GM18508 (cell line): ENCODE measurements around the gene RAB40A.

Source experiments
- ATAC-seq: cut with Tn5 transposase; IDR thresholded peaks from one replicate; pipeline ENCODE4 v1.9.1; 2021; ENCODE audit warnings: moderate number of reproducible peaks; ENCODE audit not compliant: insufficient read depth, unreplicated experiment

RAB40A gene, protein sequence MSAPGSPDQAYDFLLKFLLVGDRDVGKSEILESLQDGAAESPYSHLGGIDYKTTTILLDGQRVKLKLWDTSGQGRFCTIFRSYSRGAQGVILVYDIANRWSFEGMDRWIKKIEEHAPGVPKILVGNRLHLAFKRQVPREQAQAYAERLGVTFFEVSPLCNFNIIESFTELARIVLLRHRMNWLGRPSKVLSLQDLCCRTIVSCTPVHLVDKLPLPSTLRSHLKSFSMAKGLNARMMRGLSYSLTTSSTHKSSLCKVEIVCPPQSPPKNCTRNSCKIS

DNA sequence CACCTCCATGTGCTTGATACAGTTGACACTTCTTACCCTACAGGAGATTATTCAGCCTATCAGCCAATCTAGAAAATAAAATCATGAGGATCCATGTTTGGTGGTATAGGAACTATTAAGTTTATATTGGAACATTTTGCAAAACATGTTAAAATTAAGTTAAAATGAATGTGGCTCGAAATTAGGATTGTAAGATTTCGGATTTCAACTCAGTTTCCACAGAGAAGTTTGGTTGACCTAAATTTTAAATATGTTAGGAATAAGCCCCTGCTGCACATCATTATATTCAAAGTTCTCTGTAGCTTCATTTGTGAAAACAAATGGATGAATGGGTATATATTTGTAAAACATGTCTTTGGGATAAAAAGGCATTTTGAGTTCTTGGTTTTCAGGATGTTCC is at the start of gene RAB40A:
RAB40A (minus strand) TSS at position 101 of the 400 bp plus-strand sequence. CDS start 18,733 bp downstream, outside the sequence.
- no peak for ATAC-seq

DNA sequence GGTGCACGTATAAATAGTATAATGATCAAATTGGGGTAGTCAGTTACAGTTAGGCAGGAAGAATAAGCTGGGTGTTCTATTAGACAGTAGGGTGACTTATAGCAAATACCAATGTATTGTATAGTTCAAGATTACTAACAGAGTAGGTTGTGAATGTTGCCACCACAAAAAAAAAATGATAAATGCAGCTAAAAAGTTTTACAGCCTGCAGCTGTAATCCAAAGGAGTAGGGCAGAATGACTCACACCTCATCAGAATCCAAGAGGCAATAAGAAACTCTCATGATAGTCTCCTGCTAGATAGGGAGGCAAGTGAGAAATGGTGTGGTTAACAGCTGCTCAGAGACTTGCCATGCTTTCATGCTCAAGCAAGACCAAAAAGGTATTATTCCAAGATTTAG is 46.5 kb upstream of the RAB40A start:
- no peak for ATAC-seq

DNA sequence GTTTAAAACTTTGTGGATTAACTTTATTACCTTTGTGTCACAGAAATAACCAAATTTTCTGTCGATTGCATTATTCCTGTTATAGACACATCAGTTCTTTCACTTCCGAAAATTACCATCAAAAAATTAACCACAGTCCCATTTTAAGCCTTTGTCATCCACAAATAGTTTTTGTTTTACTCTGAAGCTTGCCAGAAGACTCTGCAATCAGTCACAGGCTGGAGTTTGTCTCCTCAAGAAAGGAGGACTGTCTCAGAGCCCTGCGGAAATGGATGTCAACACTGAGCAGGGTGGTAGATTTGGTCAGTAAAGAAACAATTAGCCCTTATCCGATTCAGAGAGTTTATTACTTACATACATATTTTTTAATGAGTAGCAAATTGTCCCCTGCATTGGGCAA is 45.9 kb upstream of the RAB40A start:
- peak; percentile 62 for ATAC-seq

DNA sequence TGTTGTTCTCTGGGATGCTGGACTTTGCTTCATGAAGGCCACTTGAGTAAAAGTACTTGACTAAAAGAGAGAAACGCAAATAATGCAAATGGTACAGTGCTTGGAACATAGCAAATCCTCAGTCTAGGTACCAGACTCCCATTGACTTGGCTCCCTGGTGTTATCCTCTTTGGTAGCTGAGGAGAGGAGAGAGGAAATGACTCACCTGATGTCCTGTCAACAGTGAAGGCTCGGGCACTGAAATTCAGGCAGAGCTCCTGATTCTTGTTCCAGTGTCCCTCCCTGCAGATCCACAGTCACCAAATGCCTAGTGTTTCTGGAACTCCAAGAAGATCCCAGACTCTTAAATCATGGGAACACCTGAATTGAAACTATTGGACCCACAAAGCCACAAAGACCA is 43.5 kb upstream of the RAB40A start:
- ATAC-seq: no peak

DNA sequence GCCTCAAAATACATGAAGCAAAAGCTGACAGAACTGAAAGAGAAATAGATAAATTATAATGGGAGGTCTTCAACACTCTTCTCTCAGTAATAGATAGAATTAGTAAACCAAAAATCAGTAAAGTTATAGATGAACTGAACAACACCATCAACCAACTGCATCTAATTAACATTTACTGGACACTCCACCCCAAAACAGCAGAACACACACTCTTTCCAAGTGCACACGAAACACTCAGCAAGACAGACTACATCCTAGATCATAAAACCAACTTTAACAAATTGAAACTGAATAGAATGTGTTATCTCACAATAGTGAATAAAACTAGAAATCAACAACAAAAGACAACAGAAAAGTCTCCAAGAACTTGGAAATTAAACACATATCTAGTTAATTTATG is 41.0 kb upstream of the RAB40A start:
- ATAC-seq: no peak

DNA sequence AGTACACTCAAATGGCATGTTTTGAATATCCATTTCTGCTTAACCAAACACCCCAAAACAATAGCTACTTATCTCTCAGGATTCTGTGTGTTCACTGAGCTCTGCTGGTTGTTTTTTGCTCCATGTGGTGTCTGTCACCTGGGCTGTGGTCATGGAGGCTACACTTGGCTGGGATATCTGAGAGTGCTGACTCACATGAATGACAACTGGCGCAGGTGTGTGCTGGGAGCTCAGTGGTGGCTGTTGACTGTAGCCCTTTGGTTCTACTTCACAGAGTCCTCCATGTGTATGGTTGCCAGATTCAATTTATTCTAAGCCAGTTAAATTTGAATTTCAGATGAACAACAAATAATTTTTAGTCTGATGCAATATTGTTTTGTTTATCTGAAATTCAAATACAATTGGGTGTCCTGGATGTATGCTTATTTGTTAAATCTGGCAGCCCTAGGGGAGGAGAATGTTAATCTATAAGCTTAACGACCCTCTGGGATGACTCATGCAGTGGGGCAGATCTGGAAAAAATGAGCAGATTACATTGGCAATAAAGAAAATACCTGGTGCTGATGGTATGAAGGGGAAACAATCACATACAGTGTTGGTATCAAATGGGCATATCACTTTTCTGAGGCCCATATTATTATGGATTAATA is 37.8 kb upstream of the RAB40A start:
- no peak for ATAC-seq

DNA sequence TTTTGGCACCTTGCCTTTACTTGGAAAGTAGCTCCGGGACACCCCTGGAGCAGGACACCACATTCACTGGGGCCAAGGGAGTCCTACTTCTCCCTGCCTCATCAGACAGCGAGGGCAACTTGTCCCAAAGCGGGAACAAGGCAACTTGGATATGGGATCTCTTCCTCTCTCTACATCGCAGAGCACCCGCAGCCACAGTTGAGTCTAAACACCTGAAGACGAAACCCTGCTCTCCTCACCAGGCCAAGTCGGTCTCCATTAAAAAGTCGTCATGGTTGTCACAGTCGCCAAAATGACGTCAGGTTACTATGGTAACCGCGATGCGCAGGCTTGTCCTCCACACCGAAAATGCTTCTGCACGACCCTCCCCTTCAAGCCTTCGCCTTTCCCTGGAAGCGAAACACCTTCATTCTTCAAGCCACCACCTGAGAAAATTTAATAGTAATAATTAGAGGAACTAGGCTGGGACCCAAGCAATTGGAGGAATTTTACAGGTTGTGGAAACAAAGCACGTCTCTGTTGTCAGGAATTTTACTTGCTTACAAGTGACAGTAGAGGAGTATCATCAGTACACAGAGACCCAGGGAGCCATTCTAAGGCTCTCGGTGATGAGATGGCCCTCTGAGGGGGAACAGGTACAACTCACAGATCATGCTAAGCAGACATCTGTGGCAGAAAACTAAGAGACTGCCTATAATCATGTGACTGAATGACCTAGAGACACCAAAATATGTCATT is 35.6 kb upstream of the RAB40A start:
- peak; percentile 66 for ATAC-seq

DNA sequence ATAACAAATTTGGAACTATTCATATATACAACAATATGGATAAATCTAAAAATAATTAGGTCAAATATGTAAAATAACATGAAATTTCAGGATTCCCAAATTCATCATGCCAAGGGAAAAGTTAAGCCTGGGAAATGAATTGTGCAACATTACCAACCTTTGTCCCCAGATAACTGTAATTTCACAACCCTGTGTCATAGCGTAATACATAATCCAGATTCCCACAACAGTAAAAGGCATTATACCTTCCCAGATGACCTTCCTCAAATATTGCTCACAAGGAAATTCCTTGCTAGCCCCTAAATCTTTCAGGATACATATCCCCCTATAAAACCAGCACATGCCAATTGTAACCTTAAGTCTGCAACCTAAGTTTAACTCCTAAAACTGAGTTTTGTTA is 32.9 kb upstream of the RAB40A start:
- no peak for ATAC-seq

DNA sequence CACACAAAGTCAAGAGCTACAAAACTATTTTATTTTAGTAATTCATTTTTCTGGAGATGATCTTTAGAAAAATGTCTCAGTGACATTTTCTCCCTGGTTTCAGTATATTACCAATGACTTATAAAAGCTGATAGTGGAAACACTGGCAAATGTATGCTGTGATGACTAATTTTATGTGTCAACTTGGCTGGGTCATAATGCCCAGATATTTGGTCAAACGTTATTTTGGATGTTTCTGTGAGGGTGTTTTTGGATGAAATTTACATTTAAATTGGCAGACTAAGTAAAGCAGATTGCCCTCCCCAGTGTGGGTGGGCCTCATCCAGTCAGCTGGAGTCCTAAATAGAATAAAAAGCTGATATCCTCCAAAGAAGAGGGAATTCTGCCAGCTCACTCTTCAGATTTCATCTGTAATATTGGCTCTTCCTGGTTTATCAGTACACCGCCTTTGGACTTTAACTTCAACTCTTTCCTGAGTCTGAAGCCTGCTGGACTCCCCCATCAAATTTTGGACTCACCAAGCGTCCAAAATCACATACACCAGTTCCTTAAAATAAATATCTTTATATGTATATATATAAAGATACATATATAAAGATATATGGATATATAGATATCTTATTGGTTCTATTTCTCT is 31.2 kb upstream of the RAB40A start:
- ATAC-seq: no peak

DNA sequence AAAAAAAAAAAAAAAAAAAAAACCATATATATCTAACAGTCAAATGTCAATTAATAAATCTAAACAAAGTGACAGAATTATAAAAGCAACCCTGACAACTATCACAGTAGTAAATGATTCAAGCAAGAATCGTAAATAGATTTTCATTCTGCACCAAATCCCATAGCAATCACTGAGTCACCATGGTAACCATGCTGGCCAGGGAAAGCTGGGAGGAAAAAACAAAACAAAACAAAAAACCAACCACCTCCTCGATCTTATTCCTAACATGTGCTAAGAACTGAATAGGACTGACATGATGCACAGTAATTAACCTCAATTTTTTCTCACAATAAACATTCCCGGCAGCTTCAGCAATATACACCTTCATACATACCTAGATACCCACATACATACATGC is 30.6 kb upstream of the RAB40A start:
- ATAC-seq: no peak

DNA sequence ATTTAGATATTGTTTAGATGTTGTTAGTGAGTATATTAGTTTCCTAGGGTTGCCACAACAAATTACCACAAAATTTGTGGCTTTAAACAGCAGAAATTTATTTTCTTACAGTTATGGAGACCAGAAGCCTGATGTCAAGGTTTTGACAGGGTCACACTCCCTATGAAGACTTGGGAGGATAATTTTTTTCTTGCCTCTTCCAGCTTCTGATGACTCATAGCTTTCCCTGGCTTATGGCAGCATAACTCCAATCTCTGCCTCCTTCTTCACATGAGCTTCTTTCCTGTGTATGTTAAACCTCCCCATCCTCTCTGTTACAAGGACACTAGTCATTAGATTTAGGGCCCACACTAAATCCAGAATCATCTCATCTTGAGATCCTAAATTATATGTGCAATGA is 20.9 kb upstream of the RAB40A start:
- ATAC-seq: no peak

DNA sequence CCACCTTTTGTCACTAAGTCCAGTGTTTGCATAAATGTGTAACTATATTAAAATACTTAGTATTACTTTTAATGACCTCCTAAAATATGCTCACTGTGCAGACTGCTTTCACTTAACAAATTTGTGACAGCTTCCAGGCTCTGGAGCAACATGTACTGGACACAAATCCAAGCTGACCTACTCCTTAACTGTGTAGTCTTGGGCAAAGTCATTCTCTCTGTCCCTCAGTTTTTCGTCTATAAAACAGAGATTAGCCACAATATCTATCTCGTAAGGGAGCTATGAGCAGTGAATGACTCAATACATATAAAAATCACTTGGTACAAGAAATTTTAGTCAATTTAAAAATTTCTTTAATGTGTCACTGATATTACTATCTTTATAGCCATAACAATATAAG is 20.4 kb upstream of the RAB40A start:
- ATAC-seq: no peak

DNA sequence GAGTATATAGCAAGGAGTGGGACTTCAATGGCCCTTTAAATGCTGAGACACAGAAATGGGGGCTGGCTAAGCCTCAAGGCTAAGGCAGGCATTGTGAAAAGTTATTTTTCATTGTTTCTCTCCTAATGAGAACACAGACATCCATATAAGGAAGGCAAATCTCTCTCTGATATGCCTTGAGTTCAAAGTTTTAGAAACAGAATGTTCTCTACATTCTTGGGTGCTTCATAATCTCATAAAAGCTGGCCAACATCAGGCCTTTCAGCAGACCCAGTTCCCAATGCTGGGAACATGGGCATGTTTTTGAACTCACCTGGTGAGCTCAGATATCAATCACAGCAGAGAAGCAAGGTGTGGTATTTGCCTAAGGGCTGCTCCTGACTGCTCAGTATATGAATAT is 19.4 kb upstream of the RAB40A start:
- no peak for ATAC-seq

DNA sequence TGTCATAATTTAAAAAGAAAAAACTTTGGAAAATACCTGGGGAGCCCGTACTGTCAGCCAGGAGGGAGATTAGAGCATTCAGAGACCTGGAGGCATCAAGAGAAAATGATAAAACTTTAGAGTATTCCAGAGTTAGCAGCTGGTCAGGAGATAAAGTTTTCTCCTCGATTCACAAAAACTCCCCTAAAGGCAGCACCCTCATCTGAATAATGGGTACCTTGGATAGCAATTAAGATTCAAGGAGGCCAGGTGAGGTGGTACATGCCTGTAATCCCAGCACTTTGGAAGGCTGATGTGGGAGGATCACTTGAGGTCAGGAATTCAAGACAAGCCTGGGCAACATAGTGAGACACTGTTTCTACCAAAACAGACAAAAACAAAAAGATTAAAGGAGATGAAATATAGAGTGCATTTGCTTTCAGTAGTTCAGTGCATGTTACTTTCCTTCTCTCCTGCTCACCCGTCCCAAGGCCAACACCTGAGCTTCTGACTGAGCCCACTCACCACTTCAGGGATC is 18.6 kb upstream of the RAB40A start:
- ATAC-seq: no peak

DNA sequence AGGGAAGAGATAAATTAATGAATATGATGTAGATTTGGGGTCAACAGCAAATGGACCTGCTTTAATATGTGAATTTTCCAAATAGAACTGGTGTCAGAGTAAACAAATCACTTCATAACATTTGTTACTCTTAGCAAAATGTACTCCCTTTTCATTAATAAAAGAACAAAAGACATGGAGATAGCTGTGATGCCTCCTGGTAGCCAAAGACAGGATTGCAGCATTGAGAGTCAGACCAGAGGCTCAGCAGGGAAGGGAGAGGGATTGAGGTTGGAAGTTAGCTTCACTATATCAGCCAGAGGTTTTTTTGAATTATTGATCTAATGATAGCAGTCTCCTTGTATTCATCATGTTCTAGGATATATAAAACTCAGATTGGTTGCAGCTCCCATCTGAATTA is 17.4 kb upstream of the RAB40A start:
- ATAC-seq: no peak

DNA sequence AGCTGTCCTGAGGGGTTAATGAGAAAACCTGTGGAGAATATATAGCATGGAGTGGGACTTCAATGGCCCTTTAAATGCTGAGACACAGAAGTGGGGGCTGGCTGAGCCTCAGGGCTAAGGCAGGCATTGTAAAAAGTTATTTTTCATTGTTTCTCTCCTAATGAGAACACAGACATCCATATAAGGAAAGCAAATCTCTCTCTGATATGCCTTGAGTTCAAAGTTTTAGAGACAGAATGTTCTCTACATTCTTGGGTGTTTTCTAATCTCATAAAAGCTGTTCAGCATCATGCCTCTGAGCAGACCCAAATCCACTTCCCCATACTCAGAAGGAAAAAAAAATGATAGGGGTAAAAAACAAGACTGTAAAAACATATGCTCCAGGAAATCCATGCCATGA is 16.8 kb upstream of the RAB40A start:
- no peak for ATAC-seq

DNA sequence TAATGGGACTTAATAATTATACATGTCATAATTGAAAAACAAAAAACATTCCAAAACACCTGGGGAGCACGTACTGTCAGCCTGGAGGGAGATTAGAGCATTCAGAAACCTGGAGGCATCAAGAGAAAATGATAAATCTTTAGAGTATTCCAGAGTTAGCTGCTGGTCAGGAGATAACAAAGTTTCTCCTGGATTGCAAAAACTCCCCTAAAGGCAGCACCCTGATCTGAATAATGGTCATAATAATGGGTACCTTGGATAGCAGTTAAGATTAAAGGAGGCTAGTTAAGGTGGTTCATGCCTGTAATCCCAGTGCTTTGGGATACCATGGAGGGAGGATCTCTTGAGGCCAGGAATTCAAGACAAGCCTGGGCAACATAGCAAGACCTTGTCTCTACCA is 15.9 kb upstream of the RAB40A start:
- ATAC-seq: no peak

DNA sequence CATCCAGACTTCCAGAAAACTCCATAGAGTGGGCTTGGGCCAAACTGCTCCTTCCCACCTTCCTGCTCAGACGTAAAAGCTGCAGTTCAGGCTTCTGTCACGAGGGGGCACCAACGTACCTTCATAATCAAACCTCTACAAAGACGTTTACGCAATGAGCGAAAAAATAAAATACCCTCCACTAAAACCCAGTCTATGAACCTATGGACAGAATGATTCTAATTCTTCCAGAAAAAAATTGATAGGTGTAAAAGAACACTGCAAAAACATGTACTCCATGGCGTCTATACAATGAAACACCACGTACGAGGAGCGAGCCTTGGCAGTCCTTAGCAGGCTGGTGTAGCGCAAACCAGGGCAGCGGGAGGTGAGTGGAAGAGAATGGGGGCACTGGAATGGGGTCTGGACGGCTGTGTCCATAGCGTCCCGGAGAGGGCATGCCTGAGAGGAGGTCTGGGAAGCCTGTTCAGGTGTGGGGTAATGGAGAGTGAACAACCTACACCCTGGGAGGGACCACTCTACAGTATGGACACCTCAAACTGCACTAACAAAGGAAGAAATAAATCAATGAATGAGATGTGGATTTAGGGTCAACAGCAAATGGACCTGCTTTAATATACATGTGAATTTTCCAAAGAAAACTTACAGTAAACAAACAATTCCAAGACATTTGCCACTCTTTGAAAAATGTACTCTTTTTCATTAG is 14.4 kb upstream of the RAB40A start:
- ATAC-seq: no peak

DNA sequence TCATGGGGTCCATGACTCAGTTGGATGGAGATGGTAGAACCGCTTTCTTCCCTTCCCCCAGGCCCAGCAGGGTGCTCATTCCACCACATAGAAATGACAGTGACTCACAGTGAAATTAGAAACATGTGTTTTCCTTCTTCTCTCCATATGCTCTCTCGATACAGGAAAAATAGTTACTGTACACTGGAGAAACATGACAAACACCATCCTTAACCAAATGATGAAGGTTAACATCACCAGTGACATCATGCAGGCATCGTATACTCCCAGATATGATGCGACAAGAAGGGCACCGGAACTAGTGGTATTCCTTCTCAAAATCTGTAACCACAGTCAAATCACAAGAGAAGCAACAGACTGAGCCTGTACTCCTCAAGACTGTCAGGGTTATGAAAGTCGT is 11.7 kb upstream of the RAB40A start:
- ATAC-seq: no peak

DNA sequence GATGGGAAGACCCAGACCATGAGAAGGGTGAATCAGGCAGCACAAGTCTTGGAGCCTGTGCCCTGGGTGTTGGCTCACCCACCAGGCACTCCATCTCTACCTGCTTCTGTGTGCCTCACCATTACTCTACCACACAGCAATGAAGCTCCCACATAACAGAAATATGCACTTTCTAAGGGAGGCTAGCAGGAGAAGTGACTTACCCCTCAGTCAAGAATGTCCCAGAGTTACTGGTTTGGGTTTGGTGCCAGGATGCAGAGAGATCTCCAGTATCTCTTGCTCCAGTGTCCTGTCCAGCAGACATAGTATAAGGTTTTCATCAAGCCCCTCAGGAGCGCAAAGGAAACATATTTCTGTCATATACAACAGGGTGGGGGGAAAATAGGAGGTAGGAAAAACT is 11.3 kb upstream of the RAB40A start:
- ATAC-seq: no peak
